Muscle of leg (tissue), 11 donors: ENCODE measurements around the gene MYLK4. TPM values are rescaled to one million over a fixed set of nuclear protein-coding genes. Genes with fewer than 3 reads are reported as not detected.

ENCODE experiments used
- DNase-seq: peaks from one replicate; pipeline ENCODE4 v3.0.0; 2013
- H3K27ac ChIP-seq: one replicate; pipeline ENCODE4 v1.5.1; 2013; ENCODE audit warnings: mild to moderate bottlenecking, low read length, control low read depth
- H3K27me3 ChIP-seq: one replicate; pipeline ENCODE4 v1.6.1; 2013; ENCODE audit warnings: low read length; ENCODE audit not compliant: control insufficient read depth, insufficient read depth
- H3K36me3 ChIP-seq: one replicate; pipeline ENCODE4 v1.6.1; 2013; ENCODE audit warnings: low read length; ENCODE audit not compliant: control insufficient read depth, insufficient read depth
- H3K4me1 ChIP-seq: one replicate; pipeline ENCODE4 v1.6.1; 2013; ENCODE audit warnings: low read length; ENCODE audit not compliant: control insufficient read depth, insufficient read depth
- H3K4me3 ChIP-seq: one replicate; pipeline ENCODE4 v1.5.1; 2013; ENCODE audit warnings: low read length, control low read depth
- H3K9me3 ChIP-seq: replicated peaks from 2 replicates; pipeline ENCODE4 v1.6.1; 2013; ENCODE audit warnings: low read depth, low read length; ENCODE audit not compliant: control insufficient read depth
- WGBS: methylation state at CpG from one replicate; pipeline ENCODE4 v1.1.5; 2013; ENCODE audit warnings: missing lambda C conversion rate; ENCODE audit not compliant: insufficient coverage; 5-methylcytosine and 5-hydroxymethylcytosine counted together
- polyA plus RNA-seq, 8 donors: library from polyadenylated mRNA; unstranded; fragments of 120-200 nt; gene quantifications; one replicate each; pipeline versions ENCODE4 v1.2.1 to v1.2.3, GENCODE V29; 2013; ENCODE audit warnings: inconsistent platforms in 1 of 8, low replicate concordance in 1 of 8; ENCODE audit not compliant: insufficient read length in 8 of 8, insufficient read depth in 1 of 8
- total RNA-seq: library from RNA; stranded (reverse); fragments of 120-200 nt; gene quantifications from one replicate; pipeline ENCODE4 v1.2.4, GENCODE V29; 2013

Gene MYLK4
- total and polyA plus RNA-seq, 9 donors = 6.1 to 12.1 (median 10.6) TPM

DNA sequence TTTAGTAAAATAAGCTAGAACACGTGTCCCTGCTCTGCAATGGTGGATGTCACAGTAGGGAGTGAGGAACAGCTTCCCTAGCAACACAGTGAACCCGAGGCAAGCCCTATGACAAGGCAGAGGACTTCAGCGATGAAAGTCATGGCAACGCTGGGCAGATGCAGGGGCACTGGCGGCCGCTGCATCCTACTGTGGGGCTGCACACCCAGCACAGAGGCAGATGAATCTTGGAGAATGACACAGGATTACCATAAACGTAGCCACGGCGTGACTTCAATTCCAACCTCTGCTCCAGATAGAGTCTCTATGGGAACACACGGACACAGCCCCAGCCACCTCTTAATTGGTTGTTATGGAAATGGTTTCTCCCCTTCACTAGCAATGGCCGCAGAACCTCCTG is 64.2 kb downstream of the MYLK4 start:
- no peak for DNase-seq

DNA sequence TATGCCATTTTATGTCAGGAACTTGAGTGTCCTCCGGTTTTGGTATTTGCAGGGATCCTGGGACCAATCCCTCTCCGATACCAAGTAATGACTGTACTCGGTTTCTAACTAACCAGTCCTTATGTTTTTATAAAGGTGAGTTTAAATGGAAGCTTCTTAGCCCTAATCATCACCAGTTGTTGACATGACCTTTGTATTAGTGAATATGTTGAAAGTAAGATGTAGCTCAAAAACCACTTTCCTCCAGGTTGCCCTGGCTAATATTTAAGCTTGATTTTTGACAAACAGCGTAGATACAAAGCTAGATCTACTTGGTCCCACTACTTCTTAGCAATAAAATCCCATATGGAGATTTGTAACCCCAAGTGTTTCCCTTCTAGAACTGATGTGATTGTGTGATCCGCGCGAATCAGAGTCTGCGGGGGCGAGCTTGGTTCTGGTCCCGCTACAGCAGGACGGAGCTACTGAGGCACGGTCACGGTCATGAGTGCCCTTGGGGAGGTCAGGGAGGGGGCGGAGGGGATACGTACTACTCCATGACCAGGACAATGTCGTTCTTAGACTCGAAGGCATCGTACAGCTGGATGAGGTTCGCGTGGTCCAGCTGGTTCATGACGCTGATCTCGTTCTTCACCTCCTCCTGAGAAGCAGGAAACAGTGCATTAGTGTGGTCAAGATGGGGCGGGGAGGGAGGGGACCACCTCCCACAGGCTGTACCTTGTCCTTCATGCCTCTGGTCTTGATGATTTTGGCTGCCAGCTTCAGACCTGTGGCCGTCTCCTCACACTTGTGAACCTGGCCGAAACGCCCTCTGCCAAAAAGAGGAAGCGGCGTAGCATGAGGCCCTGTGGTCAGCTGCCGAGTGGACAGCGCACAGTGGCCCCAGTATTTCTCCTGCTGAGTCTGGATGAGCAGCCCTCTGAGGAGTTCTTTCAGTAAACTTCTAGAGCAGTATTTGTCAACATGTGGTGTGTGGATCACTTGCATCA is 65.7 kb downstream of the MYLK4 start:
- DNase-seq = no peak
- H3K4me1 ChIP-seq = peaks cover 7% of the 10 kb centered on the region
- H3K4me3 ChIP-seq = no peak overlapping the region
- H3K36me3 ChIP-seq = peaks cover 15% of the 10 kb centered on the region
- H3K27ac ChIP-seq = no peak overlapping the region
- no peaks in the 10 kb centered on the region for H3K27me3 ChIP-seq
- 97% methylated on average over 26 of the region's 30 CpGs for WGBS
- no peaks in the 10 kb centered on the region for H3K9me3 ChIP-seq

More for the DNA sequence above, 64.2 kb downstream of the MYLK4 start:
- no peaks in the 10 kb centered on the region for H3K9me3 ChIP-seq
- no peaks in the 10 kb centered on the region for H3K27me3 ChIP-seq
- H3K27ac ChIP-seq = no peak overlapping the region
- H3K4me3 ChIP-seq = no peak overlapping the region
- peaks cover 7% of the 10 kb centered on the region for H3K4me1 ChIP-seq
- peaks cover 15% of the 10 kb centered on the region for H3K36me3 ChIP-seq
- 80% methylated on average over 7 of the region's 11 CpGs for WGBS

DNA sequence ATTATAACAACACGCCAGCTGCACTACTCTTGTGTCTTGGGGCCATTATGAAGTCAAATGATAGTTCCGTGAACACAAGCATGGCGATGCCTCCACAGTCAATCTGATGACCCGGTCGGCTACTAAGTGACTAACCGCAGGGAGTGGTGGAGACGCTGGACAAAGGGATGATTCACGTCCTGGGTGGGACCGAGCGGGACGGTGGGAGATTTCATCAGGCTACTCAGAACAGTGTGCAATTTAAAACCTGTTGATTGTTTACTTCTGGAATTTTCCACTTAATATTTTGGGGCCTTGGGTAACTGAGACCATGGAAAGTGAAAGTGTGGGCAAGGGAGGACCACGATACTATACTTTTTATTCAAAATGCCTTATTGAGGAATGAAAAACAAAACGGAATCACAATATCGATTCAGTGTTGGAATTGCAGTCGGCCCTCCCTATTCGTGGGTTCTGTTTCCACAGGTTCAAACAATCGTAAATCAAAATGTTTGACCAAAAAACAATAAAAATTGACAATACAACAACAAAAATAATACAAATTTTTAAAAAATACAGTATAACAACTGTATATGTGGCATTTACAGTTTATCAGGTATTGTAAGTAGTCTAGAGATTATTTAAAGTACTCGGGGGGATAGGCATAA is 66.5 kb downstream of the MYLK4 start:
- Histone ChIP-seq H3K9me3 (no peaks in the 10 kb centered on the region), H3K4me1 (peaks cover 7% of the 10 kb centered on the region), H3K36me3 (peaks cover 15% of the 10 kb centered on the region), H3K27ac (no peak overlapping the region), H3K4me3 (no peak overlapping the region), H3K27me3 (no peaks in the 10 kb centered on the region)
- WGBS = 95% methylated on average over 8 of the region's 18 CpGs
- DNase-seq = no peak

DNA sequence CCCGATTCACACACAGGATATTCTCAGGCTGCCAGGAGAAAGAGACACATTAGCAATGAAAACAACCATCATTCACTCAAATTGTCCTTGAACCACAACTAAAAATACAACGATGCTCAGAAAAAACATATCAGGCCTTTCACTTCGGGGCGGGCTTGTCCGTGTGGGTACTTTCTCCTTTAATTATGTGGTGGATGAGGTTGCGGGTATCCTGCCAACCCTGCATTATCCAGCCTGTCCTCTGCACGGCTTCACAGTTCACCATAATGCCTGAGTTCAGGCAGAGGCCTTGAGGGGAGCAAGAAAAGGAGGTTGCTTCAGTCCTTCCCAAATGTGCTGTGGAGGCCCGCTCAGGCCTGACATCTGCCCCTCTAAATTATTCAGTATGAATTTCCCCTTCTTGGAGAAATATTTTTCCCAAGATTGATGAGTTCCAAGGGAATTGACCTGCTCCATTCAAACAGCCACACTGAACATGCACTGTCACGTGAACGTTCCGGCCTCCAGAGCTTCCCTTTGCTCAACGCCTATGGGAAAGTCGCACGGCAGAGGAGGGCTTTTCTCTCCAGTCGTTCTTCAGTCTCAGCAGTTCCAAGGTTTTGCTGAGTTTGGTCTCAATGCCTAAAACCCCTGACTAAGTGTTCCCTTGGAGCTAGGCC is 70.3 kb downstream of the MYLK4 start:
- Histone ChIP-seq H3K27me3 (no peaks in the 10 kb centered on the region), H3K9me3 (no peaks in the 10 kb centered on the region), H3K27ac (peak overlapping the region; percentile 13), H3K36me3 (peaks cover 13% of the 10 kb centered on the region), H3K4me3 (no peak overlapping the region), H3K4me1 (no peaks in the 10 kb centered on the region)
- peak; percentile 40 for DNase-seq
- WGBS = 48% methylated on average over 7 of the region's 15 CpGs

DNA sequence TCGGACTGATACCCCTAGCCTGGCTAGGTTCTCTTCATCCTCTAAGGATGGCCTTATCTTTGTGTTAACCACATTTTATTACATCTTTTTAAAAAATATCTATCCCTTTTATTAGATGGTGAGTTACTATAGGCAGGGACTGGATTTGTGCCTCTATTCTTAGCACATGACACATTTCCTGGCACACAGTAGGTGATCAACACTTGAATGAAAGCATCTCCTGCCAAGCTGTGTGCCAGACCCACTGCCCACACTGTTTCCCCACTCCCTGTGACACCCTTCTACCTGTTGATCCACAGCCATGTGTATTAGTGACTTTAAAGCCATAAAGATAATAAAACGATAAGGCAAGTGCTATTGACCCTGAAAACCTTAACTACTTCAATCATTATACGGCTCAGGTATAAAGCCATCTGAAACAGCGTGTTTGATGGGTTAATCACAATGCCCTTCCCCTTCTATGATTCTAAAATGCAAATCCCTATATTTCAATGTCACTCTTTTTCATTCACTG is 73.6 kb downstream of the MYLK4 start:
- no peaks in the 10 kb centered on the region for H3K27me3 ChIP-seq
- WGBS = no CpG with 5 or more reads among the region's 4 CpGs
- no peaks in the 10 kb centered on the region for H3K9me3 ChIP-seq
- no peak overlapping the region for H3K27ac ChIP-seq
- H3K4me3 ChIP-seq = no peak overlapping the region
- H3K4me1 ChIP-seq = no peaks in the 10 kb centered on the region
- DNase-seq = no peak
- peaks cover 4% of the 10 kb centered on the region for H3K36me3 ChIP-seq

DNA sequence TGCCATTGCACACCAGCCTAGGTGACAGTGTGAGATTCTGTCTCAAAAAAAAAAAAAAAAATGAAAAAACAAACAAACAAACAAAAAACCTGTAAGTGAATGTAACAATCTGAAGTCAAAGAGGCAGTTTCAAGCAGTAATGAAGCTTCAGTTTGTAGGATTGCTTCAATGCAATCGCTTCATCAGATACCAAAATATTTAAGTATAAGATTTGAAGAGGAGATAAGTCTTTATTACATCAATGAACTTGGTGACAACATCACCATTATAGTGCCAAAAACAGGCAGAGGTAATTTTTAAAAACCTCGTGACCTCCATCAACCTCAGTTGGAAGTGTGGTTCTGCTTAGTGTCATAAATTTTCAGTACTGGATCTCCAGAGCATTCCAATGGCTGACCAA is 74.7 kb downstream of the MYLK4 start:
- Histone ChIP-seq H3K4me3 (no peak overlapping the region), H3K27me3 (no peaks in the 10 kb centered on the region), H3K36me3 (peaks cover 4% of the 10 kb centered on the region), H3K4me1 (no peaks in the 10 kb centered on the region), H3K9me3 (no peaks in the 10 kb centered on the region), H3K27ac (no peak overlapping the region)
- no peak for DNase-seq
- WGBS = no CpG with 5 or more reads among the region's 2 CpGs

DNA sequence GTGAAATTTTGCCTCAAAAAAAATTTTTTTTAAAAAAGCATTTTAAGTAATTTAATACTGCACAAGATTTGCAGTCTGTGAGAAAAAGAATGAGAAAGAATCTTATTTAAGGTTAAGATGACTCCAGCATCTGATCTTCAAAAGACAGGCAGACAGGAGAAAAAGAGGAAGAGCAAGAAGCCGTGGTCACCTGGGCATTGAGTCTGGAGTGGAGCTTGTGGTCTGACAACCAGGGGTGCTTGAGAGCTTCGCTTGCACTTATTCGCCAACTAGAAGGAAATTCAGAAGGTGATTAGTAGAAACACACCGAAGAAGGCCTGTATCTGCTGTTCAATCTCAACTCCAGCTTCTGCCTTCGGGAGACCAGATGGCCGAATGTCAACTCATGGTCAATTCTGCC is 75.9 kb downstream of the MYLK4 start:
- WGBS = 93% methylated on average over 4 of the region's 6 CpGs
- Histone ChIP-seq H3K4me1 (no peaks in the 10 kb centered on the region), H3K36me3 (peaks cover 4% of the 10 kb centered on the region), H3K27ac (no peak overlapping the region), H3K9me3 (no peaks in the 10 kb centered on the region), H3K27me3 (no peaks in the 10 kb centered on the region), H3K4me3 (no peak overlapping the region)
- DNase-seq = no peak

DNA sequence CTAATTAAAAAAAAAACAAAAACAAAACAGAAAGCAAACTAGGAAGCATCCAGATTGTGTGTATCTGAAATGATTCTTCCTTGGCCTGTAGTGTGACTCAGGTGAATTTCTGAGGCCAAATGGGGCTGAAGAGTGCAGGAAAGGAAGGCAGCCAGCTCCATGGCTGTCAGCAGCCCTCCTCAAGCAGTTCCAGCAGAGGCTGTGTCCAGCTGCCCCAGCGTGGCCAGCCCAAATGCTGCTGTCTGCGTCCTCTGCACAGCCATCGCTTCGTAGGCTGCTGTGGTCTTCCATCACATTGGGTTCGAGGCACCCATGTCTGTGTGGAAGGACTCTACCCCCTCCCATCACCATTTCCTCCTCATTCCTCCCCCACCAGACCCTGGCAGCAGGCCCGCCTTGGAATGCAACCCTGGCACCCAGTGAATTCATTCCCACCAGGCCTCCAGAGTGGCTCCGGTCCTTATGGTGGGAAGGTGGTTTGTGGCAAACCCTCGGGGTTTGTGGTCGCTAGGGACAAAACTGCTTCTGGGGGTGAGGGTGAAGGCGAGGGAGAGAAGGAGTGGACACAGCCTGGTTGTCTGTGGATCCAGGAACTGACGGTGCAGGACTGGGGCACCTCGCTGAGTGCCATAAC is 81.5 kb downstream of the MYLK4 start:
- DNase-seq = no peak
- WGBS = 89% methylated on average over 7 of the region's 12 CpGs
- H3K9me3 ChIP-seq = no peaks in the 10 kb centered on the region
- H3K36me3 ChIP-seq = no peaks in the 10 kb centered on the region
- H3K27ac ChIP-seq = no peak overlapping the region
- H3K4me3 ChIP-seq = no peak overlapping the region
- H3K27me3 ChIP-seq = no peaks in the 10 kb centered on the region
- H3K4me1 ChIP-seq = peaks cover 6% of the 10 kb centered on the region

DNA sequence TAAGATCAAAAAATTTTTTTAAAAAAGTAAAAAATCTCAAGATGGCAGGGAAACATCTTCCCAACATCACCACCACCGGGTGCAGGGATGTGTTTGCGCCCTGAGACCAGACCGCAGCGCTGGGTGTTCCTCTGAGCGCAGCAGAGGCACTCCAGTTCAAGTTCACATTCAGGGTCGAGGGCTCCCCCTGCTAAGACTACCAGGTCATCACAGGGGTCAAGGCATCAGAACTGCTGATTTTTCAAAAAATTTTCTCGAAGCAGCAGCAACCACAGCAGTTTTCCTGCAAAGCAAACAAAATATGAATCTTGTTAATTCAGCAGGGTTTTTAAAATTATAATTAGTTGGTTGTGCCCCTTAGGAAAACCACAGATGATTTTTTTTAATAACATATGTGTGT is 83.1 kb downstream of the MYLK4 start:
- Histone ChIP-seq H3K27ac (no peak overlapping the region), H3K27me3 (no peaks in the 10 kb centered on the region), H3K36me3 (no peaks in the 10 kb centered on the region), H3K4me1 (peaks cover 6% of the 10 kb centered on the region), H3K9me3 (no peaks in the 10 kb centered on the region), H3K4me3 (no peak overlapping the region)
- no peak for DNase-seq
- 82% methylated on average over 6 of the region's 7 CpGs for WGBS
